ENCODE data around the gene THAP4. TPM values are rescaled to one million over a fixed set of nuclear protein-coding genes. Genes with fewer than 3 reads are reported as not detected.
A peak's percentile ranks its signal among the peaks of the same experiment; 100 is the strongest.

Gene THAP4
- polyA plus RNA-seq, 3 donors: 15.1 to 25.9 (median 16.3) TPM

DNA sequence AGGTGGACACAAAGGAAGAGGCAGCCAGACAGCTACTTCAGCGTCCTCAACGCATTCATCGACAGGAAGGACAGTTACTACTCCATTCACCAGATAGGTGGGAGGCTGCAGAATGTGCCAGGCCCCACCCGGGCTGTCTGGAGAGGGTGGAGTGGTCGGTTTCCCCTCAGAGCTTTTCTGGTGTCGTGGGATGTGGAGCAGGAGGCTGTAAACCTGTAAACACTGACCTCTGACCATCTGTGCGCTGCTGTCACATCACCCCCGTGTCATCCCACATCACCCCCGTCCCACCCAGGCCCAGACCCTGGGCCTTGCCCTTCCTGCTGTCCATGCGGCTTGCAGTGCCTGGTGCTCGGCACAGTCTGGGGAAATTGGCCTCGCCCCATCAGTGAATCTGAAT is 17.6 kb upstream of the THAP4 start:
- H3K4me3 ChIP-seq (replicated peaks in 1 of 3; ENCODE audit: low read depth in 2 of 3, low read length in 3 of 3): no peak overlapping the region
- H3K36me3 ChIP-seq (replicated peaks in 1 of 2; ENCODE audit: control insufficient read depth in 1 of 2, insufficient read depth in 2 of 2, low read length in 2 of 2): peaks cover 78 to 89% of the 10 kb centered on the region in 2 donors
- no peaks in the 10 kb centered on the region for H3K4me1 Mint-ChIP-seq
- peaks cover 22% of the 10 kb centered on the region for H4K20me1 ChIP-seq (ENCODE audit: insufficient read depth, low read length)
- peak overlapping the region in 1 of 7 donors; percentile 48 for H3K27ac Mint-ChIP-seq
- H3K36me3 Mint-ChIP-seq: peaks cover 79 to 86% of the 10 kb centered on the region in 2 donors
- no peak overlapping the region for H3K9ac ChIP-seq (ENCODE audit: insufficient read depth, low read length, poor library complexity, severe bottlenecking)
- H2AFZ ChIP-seq (ENCODE audit: insufficient read depth, low read depth, low read length, poor library complexity, severe bottlenecking): no peak overlapping the region
- peaks cover 0 to 4% (median 0%) of the 10 kb centered on the region in 3 donors for H3K27me3 Mint-ChIP-seq (ENCODE audit: low read depth in 3 of 3)
- H3K9me3 Mint-ChIP-seq: no peaks in the 10 kb centered on the region
- DNase-seq: no peak
- WGBS (ENCODE audit: insufficient coverage): 100% methylated on average over 3 of the region's 12 CpGs
- TF ChIP-seq, protein P1, sequence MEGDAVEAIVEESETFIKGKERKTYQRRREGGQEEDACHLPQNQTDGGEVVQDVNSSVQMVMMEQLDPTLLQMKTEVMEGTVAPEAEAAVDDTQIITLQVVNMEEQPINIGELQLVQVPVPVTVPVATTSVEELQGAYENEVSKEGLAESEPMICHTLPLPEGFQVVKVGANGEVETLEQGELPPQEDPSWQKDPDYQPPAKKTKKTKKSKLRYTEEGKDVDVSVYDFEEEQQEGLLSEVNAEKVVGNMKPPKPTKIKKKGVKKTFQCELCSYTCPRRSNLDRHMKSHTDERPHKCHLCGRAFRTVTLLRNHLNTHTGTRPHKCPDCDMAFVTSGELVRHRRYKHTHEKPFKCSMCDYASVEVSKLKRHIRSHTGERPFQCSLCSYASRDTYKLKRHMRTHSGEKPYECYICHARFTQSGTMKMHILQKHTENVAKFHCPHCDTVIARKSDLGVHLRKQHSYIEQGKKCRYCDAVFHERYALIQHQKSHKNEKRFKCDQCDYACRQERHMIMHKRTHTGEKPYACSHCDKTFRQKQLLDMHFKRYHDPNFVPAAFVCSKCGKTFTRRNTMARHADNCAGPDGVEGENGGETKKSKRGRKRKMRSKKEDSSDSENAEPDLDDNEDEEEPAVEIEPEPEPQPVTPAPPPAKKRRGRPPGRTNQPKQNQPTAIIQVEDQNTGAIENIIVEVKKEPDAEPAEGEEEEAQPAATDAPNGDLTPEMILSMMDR (IDR thresholded peaks at IDR 0.05): no peak
- H3K4me1 ChIP-seq (ENCODE audit: control insufficient read depth in 1 of 2, insufficient read depth in 2 of 2, low read length in 2 of 2): no peaks in the 10 kb centered on the region
- H3K4me3 Mint-ChIP-seq: no peak overlapping the region
- intact Hi-C loops (cut with micrococcal nuclease): no loop called here
- no peaks in the 10 kb centered on the region for H3K27me3 ChIP-seq (ENCODE audit: control insufficient read depth in 2 of 2, insufficient read depth in 2 of 2, low read length in 2 of 2)
- H3K79me2 ChIP-seq (ENCODE audit: insufficient read depth, low read length): peaks cover 16% of the 10 kb centered on the region
- H3K9me3 ChIP-seq (replicated peaks in 1 of 2; ENCODE audit: control insufficient read depth in 1 of 2, insufficient read depth in 1 of 2, low read length in 2 of 2): no peaks in the 10 kb centered on the region
- no peak overlapping the region for H3K27ac ChIP-seq (ENCODE audit: low read depth in 1 of 2, low read length in 2 of 2)
- no peak overlapping the region for H3K4me2 ChIP-seq (replicated peaks; ENCODE audit: extremely low read depth, low read length, poor library complexity, severe bottlenecking)

DNA sequence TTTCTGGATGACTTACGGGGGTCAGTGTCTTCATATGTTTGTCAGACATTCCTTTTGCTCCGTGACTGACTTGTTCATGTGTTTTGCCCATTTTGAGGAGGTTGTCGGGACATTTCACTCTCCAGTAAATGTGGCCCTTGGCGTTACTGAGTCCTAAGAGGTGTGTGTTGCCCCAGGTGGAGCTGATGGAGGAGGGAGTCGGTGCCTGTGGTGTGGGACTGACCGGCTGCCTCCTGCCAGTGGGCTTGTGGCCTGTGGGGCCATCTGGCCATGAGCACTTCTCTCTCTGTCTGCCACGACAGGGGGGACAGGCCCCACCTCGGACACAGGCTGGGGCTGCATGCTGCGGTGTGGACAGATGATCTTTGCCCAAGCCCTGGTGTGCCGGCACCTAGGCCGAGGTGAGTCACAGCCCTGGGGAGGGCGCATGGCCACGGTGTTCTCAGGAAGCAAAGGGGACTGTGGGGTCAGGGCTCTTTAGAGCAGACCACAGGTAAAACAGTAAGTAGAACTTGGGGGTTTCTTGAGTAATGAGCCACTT is 16.3 kb upstream of the THAP4 start:
- Mint-ChIP-seq H3K4me3 (no peak overlapping the region), H3K27ac (peak overlapping the region in 1 of 7 donors; percentile 21)
- WGBS (ENCODE audit: insufficient coverage): 99% methylated on average over 13 of the region's 13 CpGs

More for the DNA sequence above, 16.3 kb upstream of the THAP4 start:
- Histone ChIP-seq H3K27ac (ENCODE audit: low read depth in 1 of 2, low read length in 2 of 2) (no peak overlapping the region), H3K4me2 (replicated peaks; ENCODE audit: extremely low read depth, low read length, poor library complexity, severe bottlenecking) (no peak overlapping the region), H3K27me3 (ENCODE audit: control insufficient read depth in 2 of 2, insufficient read depth in 2 of 2, low read length in 2 of 2) (no peaks in the 10 kb centered on the region), H3K4me3 (replicated peaks in 1 of 3; ENCODE audit: low read depth in 2 of 3, low read length in 3 of 3) (no peak overlapping the region), H3K9me3 (replicated peaks in 1 of 2; ENCODE audit: control insufficient read depth in 1 of 2, insufficient read depth in 1 of 2, low read length in 2 of 2) (no peaks in the 10 kb centered on the region), H4K20me1 (ENCODE audit: insufficient read depth, low read length) (peaks cover 35% of the 10 kb centered on the region), H3K9ac (ENCODE audit: insufficient read depth, low read length, poor library complexity, severe bottlenecking) (no peak overlapping the region), H2AFZ (ENCODE audit: insufficient read depth, low read depth, low read length, poor library complexity, severe bottlenecking) (no peak overlapping the region), H3K4me1 (ENCODE audit: control insufficient read depth in 1 of 2, insufficient read depth in 2 of 2, low read length in 2 of 2) (no peaks in the 10 kb centered on the region), H3K79me2 (ENCODE audit: insufficient read depth, low read length) (peaks cover 28% of the 10 kb centered on the region), H3K36me3 (replicated peaks in 1 of 2; ENCODE audit: control insufficient read depth in 1 of 2, insufficient read depth in 2 of 2, low read length in 2 of 2) (peaks cover 65 to 76% of the 10 kb centered on the region in 2 donors)
- peaks cover 0 to 4% (median 0%) of the 10 kb centered on the region in 3 donors for H3K27me3 Mint-ChIP-seq (ENCODE audit: low read depth in 3 of 3)
- no peaks in the 10 kb centered on the region for H3K4me1 Mint-ChIP-seq
- no peak for DNase-seq
- H3K9me3 Mint-ChIP-seq: no peaks in the 10 kb centered on the region
- TF ChIP-seq, protein P1 (IDR thresholded peaks at IDR 0.05): no peak
- intact Hi-C loops (cut with micrococcal nuclease): no loop called here
- peaks cover 68 to 73% of the 10 kb centered on the region in 2 donors for H3K36me3 Mint-ChIP-seq

Measured in CD14-positive monocyte (primary cell).